Thyroid gland (tissue), 4 donors: ENCODE measurements around the gene CSPG4. TPM values are rescaled to one million over a fixed set of nuclear protein-coding genes. Genes with fewer than 3 reads are reported as not detected.
"Not testable (repeated sequence)": the region's sequence is repeated elsewhere in the genome, so short reads cannot be mapped to it uniquely, and the experiment has no call there.

ENCODE experiments used
- DNase-seq, 2 donors: peaks; one replicate each; pipeline ENCODE4 v3.0.0-alpha.2; 2019
- H3K27ac ChIP-seq, 3 donors: fragments of 200-600 bp; sonication (generic); 1 replicate in 2 of 3; 2 replicates in 1 of 3; pipeline ENCODE4 v1.5.1; 2016 to 2019; ENCODE audit warnings: mild to moderate bottlenecking in 1 of 3, moderate library complexity in 1 of 3
- H3K27me3 ChIP-seq: fragments of 200-600 bp; sonication (generic); one replicate; pipeline ENCODE4 v1.5.1; 2019
- H3K36me3 ChIP-seq, 2 donors: fragments of 200-600 bp; sonication (generic); one replicate each; pipeline ENCODE4 v1.5.1; 2016 to 2019
- H3K4me1 ChIP-seq, 2 donors: fragments of 200-600 bp; sonication (generic); one replicate each; pipeline ENCODE4 v1.5.1; 2017 to 2019
- H3K4me3 ChIP-seq, 3 donors: fragments of 200-600 bp; sonication (generic); replicated peaks in 1 of 3; 1 replicate in 2 of 3; 2 replicates in 1 of 3; pipeline ENCODE4 v1.5.1; 2016; ENCODE audit warnings: mild to moderate bottlenecking in 1 of 3
- H3K9me3 ChIP-seq: fragments of 200-600 bp; sonication (generic); one replicate; pipeline ENCODE4 v1.5.1; 2017
- CTCF ChIP-seq, 6 experiments: fragments of 200-600 bp in 3 of 6; fragments of 450-650 bp in 3 of 6; sonication (generic) in 3 of 6; IDR thresholded peaks; one replicate each; pipeline ENCODE4 v1.5.1; 2016 to 2019; ENCODE audit warnings: antibody characterized with exemption in 6 of 6, mild to moderate bottlenecking in 2 of 6, inconsistent platforms in 1 of 6, moderate library complexity in 1 of 6
- POLR2A ChIP-seq, 2 donors: fragments of 450-650 bp; IDR thresholded peaks; one replicate each; pipeline ENCODE4 v1.6.1; 2017; ENCODE audit warnings: antibody characterized with exemption in 2 of 2, mild to moderate bottlenecking in 2 of 2, moderate library complexity in 1 of 2
- WGBS, 2 donors: methylation state at CpG; one replicate each; pipeline ENCODE4 v1.1.5; 2017; 5-methylcytosine and 5-hydroxymethylcytosine counted together
- intact Hi-C: fragments of 100-400 bp; cut with DNase I; formaldehyde crosslinking; loops from one replicate; pipeline ENCODE4 v1.15.1; 2023
- total RNA-seq, 4 donors: library from RNA; depleted of rRNA; stranded (reverse); fragments of >200 nt; gene quantifications; one replicate each; pipeline ENCODE4 v1.2.3, GENCODE V29; 2016

CSPG4 gene
- total RNA-seq, 4 donors from 2014 or later, result 2.4 to 10.5 (median 3.2) TPM

- Histone ChIP-seq H3K4me3 (no peak overlapping the region), H3K27ac (no peak overlapping the region), H3K4me1 (peaks cover 13 to 30% of the 10 kb centered on the region in 2 donors), H3K36me3 (no peaks in the 10 kb centered on the region), H3K9me3 (no peaks in the 10 kb centered on the region), H3K27me3 (no peaks in the 10 kb centered on the region)
- TF ChIP-seq POLR2A (IDR thresholded peaks at IDR 0.05) (no peak), CTCF (IDR thresholded peaks at IDR 0.05) (no peak)
- no peak for DNase-seq
- intact Hi-C loops, result no loop called here
- 90 to 94% methylated on average over 3 of the region's 3 CpGs for WGBS, 2 donors
These were observed 1.5 kb upstream of the CSPG4 start for GRCh38 chr15:75714195-75714594.

- Histone ChIP-seq H3K27ac (no peak overlapping the region), H3K4me3 (no peak overlapping the region), H3K27me3 (no peaks in the 10 kb centered on the region), H3K4me1 (peaks cover 13 to 30% of the 10 kb centered on the region in 2 donors), H3K36me3 (no peaks in the 10 kb centered on the region), H3K9me3 (no peaks in the 10 kb centered on the region)
- DNase-seq, result peak; percentile 37 to 38
- intact Hi-C loops, result no loop called here
- WGBS, 2 donors, result 46 to 48% methylated on average over 6 to 7 of the region's 9 CpGs
- TF ChIP-seq POLR2A (IDR thresholded peaks at IDR 0.05) (no peak), CTCF (IDR thresholded peaks at IDR 0.05) (no peak)
These were observed 769 bp upstream of the CSPG4 start for GRCh38 chr15:75713338-75713895.

GRCh38 chr15:75711495-75711894, 1.2 kb downstream of the CSPG4 start:
- WGBS, 2 donors, result 74 to 83% methylated on average over 5 to 6 of the region's 7 CpGs
- H3K36me3 ChIP-seq, intact Hi-C loops, H3K27me3 ChIP-seq, DNase-seq, H3K27ac ChIP-seq, H3K4me3 ChIP-seq, H3K9me3 ChIP-seq: not testable (repeated sequence)
- peaks cover 13 to 23% of the 10 kb centered on the region in 2 donors for H3K4me1 ChIP-seq

- H3K36me3 ChIP-seq, H3K9me3 ChIP-seq, H3K27ac ChIP-seq, H3K27me3 ChIP-seq, DNase-seq, H3K4me3 ChIP-seq, intact Hi-C loops: not testable (repeated sequence)
- WGBS, 2 donors, result 90 to 100% methylated on average over 1 to 4 of the region's 5 CpGs
- peaks cover 13 to 23% of the 10 kb centered on the region in 2 donors for H3K4me1 ChIP-seq
These were observed 1.8 kb downstream of the CSPG4 start for GRCh38 chr15:75710874-75711273.

- 42 to 45% methylated on average over 13 of the region's 15 CpGs for WGBS, 2 donors
- peaks cover 8 to 13% of the 10 kb centered on the region in 2 donors for H3K4me1 ChIP-seq
- H3K36me3 ChIP-seq, H3K4me3 ChIP-seq, H3K27me3 ChIP-seq, H3K9me3 ChIP-seq, intact Hi-C loops, H3K27ac ChIP-seq: not testable (repeated sequence)
- DNase-seq, result peak; percentile 22 to 35
These were observed 3.2 kb downstream of the CSPG4 start for GRCh38 chr15:75709458-75709857.

GRCh38 chr15:75706682-75706954, 6.0 kb downstream of the CSPG4 start:
- 83 to 90% methylated on average over 2 of the region's 2 CpGs for WGBS, 2 donors
- H3K4me3 ChIP-seq, result no peak overlapping the region
- no peaks in the 10 kb centered on the region for H3K4me1 ChIP-seq
- no peak for DNase-seq
- no peak overlapping the region for H3K27ac ChIP-seq
- intact Hi-C loops, result no loop called here
- TF ChIP-seq POLR2A (IDR thresholded peaks at IDR 0.05) (no peak), CTCF (IDR thresholded peaks at IDR 0.05) (no peak)
- no peaks in the 10 kb centered on the region for H3K36me3 ChIP-seq
- no peaks in the 10 kb centered on the region for H3K9me3 ChIP-seq
- no peaks in the 10 kb centered on the region for H3K27me3 ChIP-seq
